ENCODE measurements around the gene WDFY2. TPM values are rescaled to one million over a fixed set of nuclear protein-coding genes. Genes with fewer than 3 reads are reported as not detected.

Gene WDFY2
- total and polyA plus RNA-seq, 10 of the 15 experiments (the other 5 are each of a cell fraction or from before 2014, with no cell fraction given) = 2.1 to 13.0 (median 8.1) TPM

DNA sequence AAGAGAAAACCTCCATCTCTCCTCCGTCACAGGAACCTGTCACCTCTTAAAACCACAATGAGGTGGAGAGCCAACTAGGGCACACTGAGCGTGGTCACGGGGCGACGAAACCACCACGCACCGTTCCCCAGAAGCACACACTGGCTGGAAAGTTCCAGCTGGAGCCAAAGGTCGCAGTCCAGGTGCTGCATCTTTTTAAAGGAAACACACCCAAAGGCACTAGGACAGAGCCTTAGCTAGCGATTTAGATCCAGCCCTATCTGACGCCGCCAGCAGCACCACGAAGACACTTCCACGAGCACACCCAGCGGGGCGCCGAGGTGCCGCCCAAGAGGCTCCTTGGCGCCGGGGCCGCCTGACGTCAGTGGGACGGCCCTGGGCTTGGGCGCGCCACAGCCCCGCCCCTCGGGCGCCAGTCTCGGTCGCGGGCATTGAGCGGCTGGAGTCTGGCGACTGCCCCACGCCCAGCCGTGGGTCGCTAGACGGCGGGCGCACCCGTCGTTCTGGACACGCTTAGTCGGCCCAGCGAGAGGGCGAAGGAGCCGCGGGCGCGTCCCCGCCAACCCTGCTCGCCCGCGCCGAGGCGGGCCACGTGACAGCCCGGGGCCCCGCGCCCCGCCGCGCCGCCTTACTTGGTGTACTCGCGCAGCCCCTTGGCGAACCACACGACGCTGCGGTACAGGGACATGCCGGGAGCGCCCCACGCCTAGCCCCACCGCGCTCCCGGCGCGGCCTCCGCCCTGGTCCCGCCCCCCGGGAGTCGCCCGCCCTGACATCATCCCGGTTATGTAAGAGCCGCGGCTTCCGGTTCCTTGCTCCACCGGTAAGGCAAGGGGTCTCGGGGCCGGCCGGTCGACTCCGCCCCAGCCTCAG lies 219.4 kb downstream of the WDFY2 start, which contains the start of gene DHRS12 (continued):
- TF ChIP-seq, protein P1, sequence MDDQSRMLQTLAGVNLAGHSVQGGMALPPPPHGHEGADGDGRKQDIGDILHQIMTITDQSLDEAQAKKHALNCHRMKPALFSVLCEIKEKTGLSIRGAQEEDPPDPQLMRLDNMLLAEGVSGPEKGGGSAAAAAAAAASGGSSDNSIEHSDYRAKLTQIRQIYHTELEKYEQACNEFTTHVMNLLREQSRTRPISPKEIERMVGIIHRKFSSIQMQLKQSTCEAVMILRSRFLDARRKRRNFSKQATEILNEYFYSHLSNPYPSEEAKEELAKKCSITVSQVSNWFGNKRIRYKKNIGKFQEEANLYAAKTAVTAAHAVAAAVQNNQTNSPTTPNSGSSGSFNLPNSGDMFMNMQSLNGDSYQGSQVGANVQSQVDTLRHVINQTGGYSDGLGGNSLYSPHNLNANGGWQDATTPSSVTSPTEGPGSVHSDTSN (IDR thresholded peaks at IDR 0.05; ENCODE audit: insufficient replicate concordance, low read depth, low read length) = no peak
- no peak for TF ChIP-seq RCOR1 (conservative IDR thresholded peaks at IDR 0.05; ENCODE audit: low read depth, low read length)
- TF ChIP-seq NBN (IDR thresholded peaks at IDR 0.05) = peak; percentile 74
- TF ChIP-seq MYC (IDR thresholded peaks at IDR 0.05; ENCODE audit: insufficient read depth, insufficient read length, insufficient replicate concordance, low read length, severe bottlenecking) = peak; percentile 14
- TF ChIP-seq, protein P2, sequence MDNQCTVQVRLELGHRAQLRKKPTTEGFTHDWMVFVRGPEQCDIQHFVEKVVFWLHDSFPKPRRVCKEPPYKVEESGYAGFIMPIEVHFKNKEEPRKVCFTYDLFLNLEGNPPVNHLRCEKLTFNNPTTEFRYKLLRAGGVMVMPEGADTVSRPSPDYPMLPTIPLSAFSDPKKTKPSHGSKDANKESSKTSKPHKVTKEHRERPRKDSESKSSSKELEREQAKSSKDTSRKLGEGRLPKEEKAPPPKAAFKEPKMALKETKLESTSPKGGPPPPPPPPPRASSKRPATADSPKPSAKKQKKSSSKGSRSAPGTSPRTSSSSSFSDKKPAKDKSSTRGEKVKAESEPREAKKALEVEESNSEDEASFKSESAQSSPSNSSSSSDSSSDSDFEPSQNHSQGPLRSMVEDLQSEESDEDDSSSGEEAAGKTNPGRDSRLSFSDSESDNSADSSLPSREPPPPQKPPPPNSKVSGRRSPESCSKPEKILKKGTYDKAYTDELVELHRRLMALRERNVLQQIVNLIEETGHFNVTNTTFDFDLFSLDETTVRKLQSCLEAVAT (IDR thresholded peaks at IDR 0.05) = peak; percentile 68; the same call in 1 of the 2 replicates
- no peak for TF ChIP-seq SPI1 (IDR thresholded peaks at IDR 0.05; ENCODE audit: borderline replicate concordance, insufficient read depth, low read depth, low read length)
- TF ChIP-seq SRF (IDR thresholded peaks at IDR 0.05; ENCODE audit: low read depth in 2 of 2, low read length in 2 of 2) = no peak
- TF ChIP-seq DPF2 (IDR thresholded peaks at IDR 0.05) = peak; percentile 96
- peak; percentile 61; the same call in 1 of the 2 replicates for TF ChIP-seq WRNIP1 (IDR thresholded peaks at IDR 0.05; ENCODE audit: borderline replicate concordance, low read depth, low read length)
- peak; percentile 27; the same call in 1 of the 2 replicates for TF ChIP-seq CBFB (IDR thresholded peaks at IDR 0.05; ENCODE audit: low read depth)
- TF ChIP-seq EP300 (IDR thresholded peaks at IDR 0.05; ENCODE audit: borderline replicate concordance in 1 of 2, control insufficient read depth in 1 of 2, low read depth in 2 of 2, low read length in 2 of 2) = peak in 1 of 2 experiments; percentile 30; a peak in 1 of 4 replicates
- TF ChIP-seq NFYA (IDR thresholded peaks at IDR 0.05; ENCODE audit: borderline replicate concordance, low read depth, low read length) = no peak
- peak; percentile 98 for TF ChIP-seq LARP7 (IDR thresholded peaks at IDR 0.05)
- TF ChIP-seq, protein P3, sequence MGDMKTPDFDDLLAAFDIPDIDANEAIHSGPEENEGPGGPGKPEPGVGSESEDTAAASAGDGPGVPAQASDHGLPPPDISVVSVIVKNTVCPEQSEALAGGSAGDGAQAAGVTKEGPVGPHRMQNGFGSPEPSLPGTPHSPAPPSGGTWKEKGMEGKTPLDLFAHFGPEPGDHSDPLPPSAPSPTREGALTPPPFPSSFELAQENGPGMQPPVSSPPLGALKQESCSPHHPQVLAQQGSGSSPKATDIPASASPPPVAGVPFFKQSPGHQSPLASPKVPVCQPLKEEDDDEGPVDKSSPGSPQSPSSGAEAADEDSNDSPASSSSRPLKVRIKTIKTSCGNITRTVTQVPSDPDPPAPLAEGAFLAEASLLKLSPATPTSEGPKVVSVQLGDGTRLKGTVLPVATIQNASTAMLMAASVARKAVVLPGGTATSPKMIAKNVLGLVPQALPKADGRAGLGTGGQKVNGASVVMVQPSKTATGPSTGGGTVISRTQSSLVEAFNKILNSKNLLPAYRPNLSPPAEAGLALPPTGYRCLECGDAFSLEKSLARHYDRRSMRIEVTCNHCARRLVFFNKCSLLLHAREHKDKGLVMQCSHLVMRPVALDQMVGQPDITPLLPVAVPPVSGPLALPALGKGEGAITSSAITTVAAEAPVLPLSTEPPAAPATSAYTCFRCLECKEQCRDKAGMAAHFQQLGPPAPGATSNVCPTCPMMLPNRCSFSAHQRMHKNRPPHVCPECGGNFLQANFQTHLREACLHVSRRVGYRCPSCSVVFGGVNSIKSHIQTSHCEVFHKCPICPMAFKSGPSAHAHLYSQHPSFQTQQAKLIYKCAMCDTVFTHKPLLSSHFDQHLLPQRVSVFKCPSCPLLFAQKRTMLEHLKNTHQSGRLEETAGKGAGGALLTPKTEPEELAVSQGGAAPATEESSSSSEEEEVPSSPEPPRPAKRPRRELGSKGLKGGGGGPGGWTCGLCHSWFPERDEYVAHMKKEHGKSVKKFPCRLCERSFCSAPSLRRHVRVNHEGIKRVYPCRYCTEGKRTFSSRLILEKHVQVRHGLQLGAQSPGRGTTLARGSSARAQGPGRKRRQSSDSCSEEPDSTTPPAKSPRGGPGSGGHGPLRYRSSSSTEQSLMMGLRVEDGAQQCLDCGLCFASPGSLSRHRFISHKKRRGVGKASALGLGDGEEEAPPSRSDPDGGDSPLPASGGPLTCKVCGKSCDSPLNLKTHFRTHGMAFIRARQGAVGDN (IDR thresholded peaks at IDR 0.05) = peak; percentile 79
- peak; percentile 26; the same call in 1 of the 2 replicates for TF ChIP-seq NR2C1 (IDR thresholded peaks at IDR 0.05)
- peak; percentile 60; the same call in 1 of the 2 replicates for TF ChIP-seq TAF1 (IDR thresholded peaks at IDR 0.05; ENCODE audit: borderline replicate concordance, low read depth, low read length)
- TF ChIP-seq, protein P4, sequence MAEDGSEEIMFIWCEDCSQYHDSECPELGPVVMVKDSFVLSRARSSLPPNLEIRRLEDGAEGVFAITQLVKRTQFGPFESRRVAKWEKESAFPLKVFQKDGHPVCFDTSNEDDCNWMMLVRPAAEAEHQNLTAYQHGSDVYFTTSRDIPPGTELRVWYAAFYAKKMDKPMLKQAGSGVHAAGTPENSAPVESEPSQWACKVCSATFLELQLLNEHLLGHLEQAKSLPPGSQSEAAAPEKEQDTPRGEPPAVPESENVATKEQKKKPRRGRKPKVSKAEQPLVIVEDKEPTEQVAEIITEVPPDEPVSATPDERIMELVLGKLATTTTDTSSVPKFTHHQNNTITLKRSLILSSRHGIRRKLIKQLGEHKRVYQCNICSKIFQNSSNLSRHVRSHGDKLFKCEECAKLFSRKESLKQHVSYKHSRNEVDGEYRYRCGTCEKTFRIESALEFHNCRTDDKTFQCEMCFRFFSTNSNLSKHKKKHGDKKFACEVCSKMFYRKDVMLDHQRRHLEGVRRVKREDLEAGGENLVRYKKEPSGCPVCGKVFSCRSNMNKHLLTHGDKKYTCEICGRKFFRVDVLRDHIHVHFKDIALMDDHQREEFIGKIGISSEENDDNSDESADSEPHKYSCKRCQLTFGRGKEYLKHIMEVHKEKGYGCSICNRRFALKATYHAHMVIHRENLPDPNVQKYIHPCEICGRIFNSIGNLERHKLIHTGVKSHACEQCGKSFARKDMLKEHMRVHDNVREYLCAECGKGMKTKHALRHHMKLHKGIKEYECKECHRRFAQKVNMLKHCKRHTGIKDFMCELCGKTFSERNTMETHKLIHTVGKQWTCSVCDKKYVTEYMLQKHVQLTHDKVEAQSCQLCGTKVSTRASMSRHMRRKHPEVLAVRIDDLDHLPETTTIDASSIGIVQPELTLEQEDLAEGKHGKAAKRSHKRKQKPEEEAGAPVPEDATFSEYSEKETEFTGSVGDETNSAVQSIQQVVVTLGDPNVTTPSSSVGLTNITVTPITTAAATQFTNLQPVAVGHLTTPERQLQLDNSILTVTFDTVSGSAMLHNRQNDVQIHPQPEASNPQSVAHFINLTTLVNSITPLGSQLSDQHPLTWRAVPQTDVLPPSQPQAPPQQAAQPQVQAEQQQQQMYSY (CRISPR knock-in tag; IDR thresholded peaks at IDR 0.05) = no peak
- TF ChIP-seq ZNF217 (IDR thresholded peaks at IDR 0.05) = peak; percentile 78; the same call in 1 of the 2 replicates

All from GM12878 (cell line).